HepG2 (cell line): ENCODE measurements around the gene RAB6A. TPM values are rescaled to one million over a fixed set of nuclear protein-coding genes. Genes with fewer than 3 reads are reported as not detected.

Experiments
- HDAC1 ChIP-seq: sonication (generic); formaldehyde crosslinking; IDR thresholded peaks from 2 replicates; pipeline ENCODE4 v1.5.1; 2020; ENCODE audit warnings: mild to moderate bottlenecking, missing genetic modification reagents
- KAT7 ChIP-seq: IDR thresholded peaks from 2 replicates; pipeline ENCODE4 v1.6.1; 2018; ENCODE audit warnings: borderline replicate concordance, missing compliant biosample characterization
- KDM5A ChIP-seq: fragments of 200-600 bp; sonication (generic); IDR thresholded peaks from 2 replicates; pipeline ENCODE4 v1.7.0; 2018; ENCODE audit warnings: antibody characterized with exemption, mild to moderate bottlenecking, low read length, borderline replicate concordance
- MNT ChIP-seq: fragments of 450-650 bp; IDR thresholded peaks from 2 replicates; pipeline ENCODE4 v1.6.1; 2016
- MXI1 ChIP-seq: IDR thresholded peaks from 3 replicates; pipeline ENCODE4 v1.6.1; 2012; ENCODE audit warnings: low read depth, low read length, inconsistent platforms, borderline replicate concordance
- NAIF1 ChIP-seq: sonication (generic); formaldehyde crosslinking; IDR thresholded peaks from 2 replicates; pipeline ENCODE4 v1.5.0; 2020; ENCODE audit warnings: mild to moderate bottlenecking, missing genetic modification reagents, borderline replicate concordance
- PBX2 ChIP-seq: IDR thresholded peaks from 2 replicates; pipeline ENCODE4 v1.6.1; 2016; ENCODE audit warnings: control low read depth
- SALL2 ChIP-seq: sonication (generic); formaldehyde crosslinking; IDR thresholded peaks from 2 replicates; pipeline ENCODE4 v1.8.1; 2023; ENCODE audit warnings: mild to moderate bottlenecking, missing genetic modification reagents, inconsistent platforms
- TRIM22 ChIP-seq: fragments of 450-650 bp; IDR thresholded peaks from 2 replicates; pipeline ENCODE4 v1.6.1; 2017
- ZBTB3 ChIP-seq: sonication (generic); formaldehyde crosslinking; IDR thresholded peaks from 2 replicates; pipeline ENCODE4 v1.4.0; 2020; ENCODE audit warnings: low read depth, mild to moderate bottlenecking, moderate library complexity, missing genetic modification reagents, borderline replicate concordance
- ZNF318 ChIP-seq: sonication (generic); formaldehyde crosslinking; IDR thresholded peaks from 2 replicates; pipeline ENCODE4 v1.4.0; 2020; ENCODE audit warnings: mild to moderate bottlenecking, missing genetic modification reagents
- ZNF329 ChIP-seq: sonication (generic); formaldehyde crosslinking; IDR thresholded peaks from 2 replicates; pipeline ENCODE4 v1.9.0; 2021; ENCODE audit warnings: low read depth, mild to moderate bottlenecking, missing genetic modification reagents
- ZNF335 ChIP-seq: sonication (generic); formaldehyde crosslinking; IDR thresholded peaks from 2 replicates; pipeline ENCODE4 v1.4.0; 2020; ENCODE audit warnings: missing genetic modification reagents
- ZNF496 ChIP-seq: sonication (generic); formaldehyde crosslinking; IDR thresholded peaks from 2 replicates; pipeline ENCODE4 v1.8.1; 2023; ENCODE audit warnings: mild to moderate bottlenecking, moderate library complexity, missing genetic modification reagents; ENCODE audit not compliant: insufficient replicate concordance
- ZNF746 ChIP-seq: sonication (generic); formaldehyde crosslinking; IDR thresholded peaks from 2 replicates; pipeline ENCODE4 v1.8.0; 2022; ENCODE audit warnings: mild to moderate bottlenecking, missing genetic modification reagents
- ZSCAN22 ChIP-seq: sonication (generic); formaldehyde crosslinking; IDR thresholded peaks from 2 replicates; pipeline ENCODE4 v1.4.0; 2020; ENCODE audit warnings: mild to moderate bottlenecking, missing genetic modification reagents
- polyA plus RNA-seq, 8 experiments: library from polyadenylated mRNA; depleted of rRNA in 3 of 8; stranded (reverse) in 7 of 8; unstranded in 1 of 8; fragments of >200 nt; fragmentation: Illumina TruSeq in 4 of 8; extraction: Trizol in 4 of 8; gene quantifications; 2 replicates each; pipeline versions ENCODE4 v1.2.1 to v1.2.3, GENCODE V29; 2011 to 2016; ENCODE audit warnings: low read depth in 4 of 8, missing spikeins in 1 of 8, mixed read lengths in 1 of 8; ENCODE audit not compliant: insufficient read depth in 1 of 8
- total RNA-seq, 5 experiments: library from RNA; depleted of rRNA; stranded (reverse); fragments of >200 nt; fragmentation: Illumina TruSeq; extraction: Trizol; gene quantifications; 2 replicates each; pipeline ENCODE4 v1.2.3, GENCODE V29; 2016; ENCODE audit warnings: low read depth in 1 of 5

The RAB6A gene
- total and polyA plus RNA-seq, 2 of the 13 experiments (the other 11 are each of a cell fraction or from before 2014, with no cell fraction given), result 74.3 to 121 TPM

GRCh38 chr11:73787643-73788558 is 27.0 kb upstream of the RAB6A start, which contains the start of gene MRPL48 (continued):
- TF ChIP-seq ZNF496 (CRISPR knock-in tag) (no peak), ZNF329 (CRISPR knock-in tag) (no peak), TRIM22 (no peak), ZNF318 (CRISPR knock-in tag) (0 out of 2 replicates have a peak, but pooled peaks have one; percentile 68), ZNF746 (CRISPR knock-in tag) (peak; percentile 53), MXI1 (peak; percentile 94; the same call in 2 of the 3 replicates), SALL2 (CRISPR knock-in tag) (peak; percentile 37; the same call in 1 of the 2 replicates), ZBTB3 (CRISPR knock-in tag) (no peak), NAIF1 (peak; percentile 87; the same call in 1 of the 2 replicates), MNT (peak; percentile 68), HDAC1 (CRISPR knock-in tag) (peak; percentile 95), ZNF335 (CRISPR knock-in tag) (peak; percentile 69; the same call in 1 of the 2 replicates), PBX2 (CRISPR knock-in tag) (no peak), ZSCAN22 (peak; percentile 83; the same call in 1 of the 2 replicates), KAT7 (CRISPR knock-in tag) (peak; percentile 76), KDM5A (peak; percentile 99)
